ENCODE measurements around the gene LGR6. TPM values are rescaled to one million over a fixed set of nuclear protein-coding genes. Genes with fewer than 3 reads are reported as not detected.

Gene LGR6
- total and polyA plus RNA-seq, 2 of the 8 experiments (the other 6 are each of a cell fraction or from before 2014, with no cell fraction given), result 0.50 to 1.0 TPM

- no peak overlapping the region for H2AK5ac ChIP-seq (ENCODE audit: low read depth, low read length)
- H4K20me1 ChIP-seq (replicated peaks in 1 of 2; ENCODE audit: control insufficient read depth in 1 of 2, insufficient read depth in 2 of 2, low read length in 2 of 2), result no peaks in the 10 kb centered on the region
- no peak for TF ChIP-seq EP300 (IDR thresholded peaks at IDR 0.05; ENCODE audit: borderline replicate concordance in 1 of 2, low read depth in 2 of 2, low read length in 2 of 2)
- TF ChIP-seq TEAD4 (IDR thresholded peaks at IDR 0.05; ENCODE audit: low read depth, low read length), result no peak
- TF ChIP-seq JUND (IDR thresholded peaks at IDR 0.05; ENCODE audit: low read length), result no peak
- no peak for TF ChIP-seq BACH1 (IDR thresholded peaks at IDR 0.05; ENCODE audit: low read length)
- TF ChIP-seq SIRT6 (IDR thresholded peaks at IDR 0.05; ENCODE audit: low read length), result no peak
- TF ChIP-seq RAD21 (IDR thresholded peaks at IDR 0.05 in 1 of 2, conservative IDR thresholded peaks at IDR 0.05 in 1 of 2; ENCODE audit: low read depth in 2 of 2, low read length in 2 of 2), result no peak
- TF ChIP-seq TBP (IDR thresholded peaks at IDR 0.05; ENCODE audit: low read depth, low read length), result no peak
- no peak for TF ChIP-seq CTCF (IDR thresholded peaks at IDR 0.05; ENCODE audit: control extremely low read depth in 1 of 3, insufficient read depth in 1 of 3, low read depth in 1 of 3, low read length in 3 of 3)
- no peak for TF ChIP-seq NRF1 (IDR thresholded peaks at IDR 0.05; ENCODE audit: low read depth, low read length)
- TF ChIP-seq BRCA1 (IDR thresholded peaks at IDR 0.05; ENCODE audit: low read depth, low read length), result no peak
- no peak for TF ChIP-seq CREB1 (IDR thresholded peaks at IDR 0.05)
- TF ChIP-seq MAFK (IDR thresholded peaks at IDR 0.05; ENCODE audit: low read depth, low read length), result no peak
These were observed 117.1 kb downstream of the LGR6 start for GRCh38 chr1:202310746-202311145.

More at GRCh38 chr1:202310746-202311145, 117.1 kb downstream of the LGR6 start:
- H3K79me2 ChIP-seq (ENCODE audit: control insufficient read depth in 1 of 2, insufficient read depth in 2 of 2, low read length in 2 of 2), result no peaks in the 10 kb centered on the region
- H3K23ac ChIP-seq (ENCODE audit: insufficient read length), result no peak overlapping the region
- H2BK12ac ChIP-seq (ENCODE audit: low read depth, low read length), result no peak overlapping the region
- no peaks in the 10 kb centered on the region for H3K36me3 ChIP-seq (ENCODE audit: control insufficient read depth in 2 of 4, insufficient read depth in 4 of 4, low read length in 3 of 4)
- H3K14ac ChIP-seq (ENCODE audit: insufficient read length), result no peak overlapping the region
- no peak overlapping the region for H2AFZ ChIP-seq (ENCODE audit: low read length)
- 88% methylated on average over 3 of the region's 3 CpGs; no CpG with 5 or more reads in 1 of the 2 experiments for whole genome bisulfite sequencing, 2 experiments (ENCODE audit: extremely low coverage in 1 of 2, insufficient coverage in 1 of 2, insufficient read length in 1 of 2, insufficient replicate concordance in 2 of 2, low coverage in 1 of 2, low lambda C conversion rate in 2 of 2, missing lambda C conversion rate in 1 of 2)
- no peak overlapping the region for H2BK15ac ChIP-seq (ENCODE audit: low read length)
- no peaks in the 10 kb centered on the region for H3K27me3 ChIP-seq (replicated peaks in 1 of 4; ENCODE audit: control insufficient read depth in 3 of 4, extremely low read depth in 1 of 4, insufficient read depth in 3 of 4, low read length in 3 of 4)
- H2BK20ac ChIP-seq (ENCODE audit: low read length), result no peak overlapping the region
- no peak overlapping the region for H3K4me3 ChIP-seq (ENCODE audit: extremely low read depth in 1 of 4, insufficient read depth in 2 of 4, low read depth in 3 of 4, low read length in 4 of 4)
- FAIRE-seq (no peak), DNase-seq (ENCODE audit: low read depth in 1 of 2, low spot score in 2 of 2) (no peak)
- H3K27ac ChIP-seq (ENCODE audit: low read depth, low read length), result no peak overlapping the region
- H3K56ac ChIP-seq (replicated peaks; ENCODE audit: insufficient read length, low read depth, low read length), result no peak overlapping the region
- no peak overlapping the region for H4K8ac ChIP-seq (ENCODE audit: extremely low read depth, insufficient read depth, low read length)
- no peak overlapping the region for H3K4me2 ChIP-seq (ENCODE audit: insufficient read depth in 1 of 2, low read depth in 2 of 2, low read length in 2 of 2)
- H3K23me2 ChIP-seq (ENCODE audit: low read depth, low read length), result no peaks in the 10 kb centered on the region
- POLR2A ChIA-PET (ENCODE audit: partially characterized antibody), result no interaction called here
- H4K91ac ChIP-seq (replicated peaks; ENCODE audit: insufficient read length, low read length), result no peak overlapping the region
- H3K4me1 ChIP-seq (replicated peaks in 1 of 4; ENCODE audit: control insufficient read depth in 3 of 4, insufficient read depth in 4 of 4, low read length in 3 of 4), result peaks cover 0 to 6% (median 1%) of the 10 kb centered on the region in 4 experiments; a peak in 3 of 7 replicates
- no peak overlapping the region for H3K4ac ChIP-seq (replicated peaks; ENCODE audit: insufficient read length, low read depth, low read length)
- no peak overlapping the region for H3K18ac ChIP-seq (ENCODE audit: extremely low read depth, low read length)
- no peaks in the 10 kb centered on the region for H3K79me1 ChIP-seq (ENCODE audit: low read depth, low read length)
- no peak overlapping the region for H2BK120ac ChIP-seq (replicated peaks; ENCODE audit: low read depth, low read length)
- H2BK5ac ChIP-seq (ENCODE audit: low read depth, low read length), result no peak overlapping the region
- H3K9ac ChIP-seq (replicated peaks in 1 of 4; ENCODE audit: extremely low read depth in 1 of 4, low read depth in 3 of 4, low read length in 3 of 4), result no peak overlapping the region
- H4K5ac ChIP-seq (ENCODE audit: insufficient read length, low read depth, low read length), result no peak overlapping the region
- CTCF ChIA-PET (ENCODE audit: partially characterized antibody), result interaction anchor here (1.2 to 9.3 kb wide), 8 partner anchors 13 to 117 kb away, joined by 3 to 138 read pairs (median 10); partner anchors contain the start of gene LGR6
- H3K9me3 ChIP-seq (ENCODE audit: insufficient read depth in 2 of 2, low read depth in 1 of 2, low read length in 1 of 2), result no peaks in the 10 kb centered on the region
